ENCODE results near the gene ITGA6. TPM values are rescaled to one million over a fixed set of nuclear protein-coding genes. Genes with fewer than 3 reads are reported as not detected.

The ITGA6 gene
- total and polyA plus RNA-seq, 5 donors from 2014 or later: 39.2 to 68.5 (median 50.3) TPM

DNA sequence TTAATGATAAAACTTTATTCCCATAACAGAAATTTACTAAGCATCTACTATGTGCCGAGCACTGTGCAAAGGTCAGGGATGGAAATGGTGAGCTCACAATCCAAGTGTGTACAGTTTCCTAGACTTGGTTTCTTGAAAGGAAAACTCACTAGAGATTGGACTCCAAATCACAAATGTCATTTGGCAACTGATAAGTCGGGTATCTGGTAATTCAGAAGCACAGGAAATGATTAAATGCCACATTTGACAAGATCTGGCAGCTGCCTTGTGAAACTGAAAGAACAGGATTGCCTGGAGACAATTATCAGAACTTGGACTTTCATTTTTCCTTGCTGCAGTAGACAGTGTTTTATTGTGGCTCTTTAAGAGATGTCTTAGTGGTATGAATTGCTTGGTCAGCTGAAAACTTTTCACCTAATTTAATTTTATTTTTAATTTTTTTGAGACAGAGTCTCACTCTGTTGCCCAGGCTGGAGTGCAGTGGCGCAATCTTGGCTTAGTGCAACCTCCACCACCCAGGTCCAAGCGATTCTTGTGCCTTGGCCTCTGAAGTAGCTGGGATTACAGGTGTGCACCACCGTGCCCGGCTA lies 19.2 kb downstream of the ITGA6 start:
- peaks cover 23% of the 10 kb centered on the region for H3K36me3 Mint-ChIP-seq
- H3K27me3 Mint-ChIP-seq: no peaks in the 10 kb centered on the region
- no peaks in the 10 kb centered on the region for H3K9me3 Mint-ChIP-seq
- H3K4me1 Mint-ChIP-seq: peaks cover 34 to 80% (median 46%) of the 10 kb centered on the region in 4 donors
- H3K4me3 ChIP-seq (ENCODE audit: low read depth, low read length): peak overlapping the region; percentile 16
- no peaks in the 10 kb centered on the region for H3K27me3 ChIP-seq (ENCODE audit: control insufficient read depth, insufficient read depth, low read length)
- no peak overlapping the region for H3K4me3 Mint-ChIP-seq
- no peak overlapping the region for H3K27ac Mint-ChIP-seq
- H3K27ac ChIP-seq (ENCODE audit: insufficient read depth, low read length, poor library complexity, severe bottlenecking): no peak overlapping the region
- peaks cover 34% of the 10 kb centered on the region for H3K4me1 ChIP-seq (ENCODE audit: control insufficient read depth, insufficient read depth, low read length, poor library complexity, severe bottlenecking)
- DNase-seq: peak in 1 of 3 donors; percentile 73
- H3K36me3 ChIP-seq (ENCODE audit: control insufficient read depth, insufficient read depth, low read length): no peaks in the 10 kb centered on the region
- no peaks in the 10 kb centered on the region for H3K9me3 ChIP-seq (ENCODE audit: control insufficient read depth in 2 of 2, low read length in 2 of 2)
- ATAC-seq (ENCODE audit: low read depth in 2 of 2): peak in 1 of 2 donors; percentile 32

DNA sequence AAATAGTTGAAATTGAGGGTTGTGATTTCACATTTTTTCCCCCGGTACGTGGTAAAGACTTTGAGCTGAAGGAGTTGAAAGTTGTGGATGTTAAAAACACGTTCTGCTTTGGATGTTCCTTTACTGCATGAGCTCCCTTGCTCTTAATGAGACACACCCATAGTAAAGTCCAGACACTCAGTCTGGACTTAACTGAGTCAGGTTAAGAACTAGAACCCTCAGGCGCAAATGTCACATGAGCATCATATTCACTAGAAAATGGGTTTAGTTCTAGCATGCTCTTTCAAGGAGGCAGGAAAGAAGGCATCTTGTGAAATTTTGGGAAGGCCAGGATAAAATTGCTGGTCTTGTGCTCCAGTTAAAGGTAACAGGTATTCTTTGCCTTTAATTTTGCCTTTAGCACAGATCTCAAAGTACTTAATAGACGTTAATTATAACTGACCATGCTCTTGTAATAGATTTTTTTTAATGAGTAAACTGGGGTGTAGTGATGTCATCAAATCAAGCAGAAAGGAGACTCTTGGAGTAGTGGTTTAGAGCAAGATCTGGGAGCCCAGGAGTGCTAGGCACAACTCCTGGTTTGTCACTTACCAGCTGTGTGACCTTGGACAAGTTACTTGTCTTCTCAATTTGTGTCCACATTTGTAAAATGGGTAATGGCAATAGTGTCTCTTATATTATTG lies 20.6 kb downstream of the ITGA6 start:
- Histone ChIP-seq H3K4me1 (ENCODE audit: control insufficient read depth, insufficient read depth, low read length, poor library complexity, severe bottlenecking) (peaks cover 20% of the 10 kb centered on the region), H3K4me3 (ENCODE audit: low read depth, low read length) (no peak overlapping the region), H3K9me3 (ENCODE audit: control insufficient read depth in 2 of 2, low read length in 2 of 2) (no peaks in the 10 kb centered on the region), H3K36me3 (ENCODE audit: control insufficient read depth, insufficient read depth, low read length) (peaks cover 4% of the 10 kb centered on the region), H3K27me3 (ENCODE audit: control insufficient read depth, insufficient read depth, low read length) (no peaks in the 10 kb centered on the region), H3K27ac (ENCODE audit: insufficient read depth, low read length, poor library complexity, severe bottlenecking) (no peak overlapping the region)
- ATAC-seq (ENCODE audit: low read depth in 2 of 2): no peak
- Mint-ChIP-seq H3K27me3 (no peaks in the 10 kb centered on the region), H3K4me3 (peak overlapping the region in 3 of 4 donors; percentile 48 to 61 (median 50)), H3K27ac (peak overlapping the region in 1 of 3 donors; percentile 69), H3K36me3 (peaks cover 25% of the 10 kb centered on the region), H3K9me3 (no peaks in the 10 kb centered on the region), H3K4me1 (peaks cover 30 to 78% (median 43%) of the 10 kb centered on the region in 4 donors)
- DNase-seq: no peak

DNA sequence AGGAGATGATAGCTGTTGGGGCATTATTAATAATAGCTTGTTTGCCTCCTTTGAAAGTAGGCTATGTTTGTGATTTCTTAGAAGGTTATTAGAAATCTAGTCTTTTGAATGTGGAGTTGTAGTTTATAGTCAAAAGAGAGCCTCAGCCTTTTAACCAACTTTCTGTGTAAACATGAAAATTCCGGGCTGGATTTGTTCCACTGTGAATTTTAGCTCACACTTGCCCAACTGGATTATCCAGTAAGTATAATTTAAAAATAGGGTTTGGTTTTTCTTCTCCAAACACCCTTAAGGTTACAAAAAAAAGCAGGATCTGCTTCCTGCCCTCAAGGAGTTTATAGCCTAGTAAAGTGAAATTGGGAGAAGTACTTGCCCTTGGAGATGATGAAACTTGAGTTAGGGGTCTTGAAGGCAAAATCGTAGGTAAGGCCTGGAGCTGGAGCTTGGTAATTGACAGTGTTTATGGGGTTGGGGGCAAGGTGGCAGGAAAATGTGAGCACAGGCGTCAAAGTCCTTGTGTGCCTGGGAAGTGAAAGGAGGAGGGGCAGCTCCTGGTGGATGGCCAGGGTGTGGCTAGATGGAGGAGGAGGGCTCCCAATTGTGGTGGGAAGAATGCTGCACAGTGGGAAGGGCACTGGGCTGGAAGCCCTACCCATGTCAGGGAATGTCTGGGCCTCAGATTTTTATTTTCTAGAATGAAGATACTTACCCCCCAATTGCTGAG lies 21.3 kb downstream of the ITGA6 start:
- Histone ChIP-seq H3K27me3 (ENCODE audit: control insufficient read depth, insufficient read depth, low read length) (no peaks in the 10 kb centered on the region), H3K27ac (ENCODE audit: insufficient read depth, low read length, poor library complexity, severe bottlenecking) (no peak overlapping the region), H3K4me3 (ENCODE audit: low read depth, low read length) (no peak overlapping the region), H3K36me3 (ENCODE audit: control insufficient read depth, insufficient read depth, low read length) (peaks cover 4% of the 10 kb centered on the region), H3K4me1 (ENCODE audit: control insufficient read depth, insufficient read depth, low read length, poor library complexity, severe bottlenecking) (peaks cover 19% of the 10 kb centered on the region), H3K9me3 (ENCODE audit: control insufficient read depth in 2 of 2, low read length in 2 of 2) (no peaks in the 10 kb centered on the region)
- peaks cover 24 to 78% (median 40%) of the 10 kb centered on the region in 4 donors for H3K4me1 Mint-ChIP-seq
- ATAC-seq (ENCODE audit: low read depth in 2 of 2) (no peak), DNase-seq (no peak)
- peak overlapping the region in 2 of 4 donors; percentile 18 to 50 for H3K4me3 Mint-ChIP-seq
- H3K9me3 Mint-ChIP-seq: no peaks in the 10 kb centered on the region
- H3K27me3 Mint-ChIP-seq: no peaks in the 10 kb centered on the region
- H3K27ac Mint-ChIP-seq: no peak overlapping the region
- H3K36me3 Mint-ChIP-seq: peaks cover 28% of the 10 kb centered on the region

DNA sequence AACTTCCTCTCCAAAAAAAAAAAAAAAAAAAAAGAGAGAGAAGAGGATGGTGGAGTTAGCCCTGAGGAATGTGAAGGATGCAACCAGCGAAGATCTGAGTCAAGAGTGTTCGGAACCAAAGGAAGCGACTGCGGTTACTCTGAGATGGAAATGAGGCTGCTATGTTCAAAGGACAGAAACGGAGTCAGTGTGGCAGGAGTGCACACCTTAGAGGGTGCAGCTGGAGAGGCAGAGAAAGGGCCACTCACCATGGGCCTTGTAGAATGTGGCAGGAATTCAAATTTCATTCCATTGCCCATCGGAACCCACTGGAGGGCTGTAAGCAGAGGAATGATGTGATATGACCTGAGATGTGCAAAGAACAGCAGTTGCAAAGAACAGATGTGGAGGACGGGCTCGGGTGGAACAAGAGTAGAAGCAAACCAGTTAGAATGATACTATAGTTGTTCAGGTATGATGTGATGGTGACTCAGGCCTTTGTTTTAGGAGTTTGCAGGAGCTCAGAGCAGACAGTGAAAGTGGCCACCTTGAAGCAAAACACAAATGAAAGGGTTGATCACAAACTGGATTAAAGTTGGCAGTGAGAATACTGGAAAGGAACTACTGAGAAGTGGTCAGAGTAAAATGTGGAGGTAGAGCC lies 22.6 kb downstream of the ITGA6 start:
- H3K4me1 ChIP-seq (ENCODE audit: control insufficient read depth, insufficient read depth, low read length, poor library complexity, severe bottlenecking): peaks cover 25% of the 10 kb centered on the region
- H3K36me3 Mint-ChIP-seq: peaks cover 26% of the 10 kb centered on the region
- H3K4me3 Mint-ChIP-seq: peak overlapping the region in 1 of 4 donors; percentile 14
- no peaks in the 10 kb centered on the region for H3K9me3 Mint-ChIP-seq
- no peak for DNase-seq
- H3K36me3 ChIP-seq (ENCODE audit: control insufficient read depth, insufficient read depth, low read length): peaks cover 4% of the 10 kb centered on the region
- no peak overlapping the region for H3K27ac ChIP-seq (ENCODE audit: insufficient read depth, low read length, poor library complexity, severe bottlenecking)
- peaks cover 24 to 82% (median 44%) of the 10 kb centered on the region in 4 donors for H3K4me1 Mint-ChIP-seq
- H3K27me3 Mint-ChIP-seq: no peaks in the 10 kb centered on the region
- no peaks in the 10 kb centered on the region for H3K27me3 ChIP-seq (ENCODE audit: control insufficient read depth, insufficient read depth, low read length)
- no peaks in the 10 kb centered on the region for H3K9me3 ChIP-seq (ENCODE audit: control insufficient read depth in 2 of 2, low read length in 2 of 2)
- ATAC-seq (ENCODE audit: low read depth in 2 of 2): no peak
- H3K4me3 ChIP-seq (ENCODE audit: low read depth, low read length): no peak overlapping the region
- H3K27ac Mint-ChIP-seq: peak overlapping the region in 2 of 3 donors; percentile 48 to 81

DNA sequence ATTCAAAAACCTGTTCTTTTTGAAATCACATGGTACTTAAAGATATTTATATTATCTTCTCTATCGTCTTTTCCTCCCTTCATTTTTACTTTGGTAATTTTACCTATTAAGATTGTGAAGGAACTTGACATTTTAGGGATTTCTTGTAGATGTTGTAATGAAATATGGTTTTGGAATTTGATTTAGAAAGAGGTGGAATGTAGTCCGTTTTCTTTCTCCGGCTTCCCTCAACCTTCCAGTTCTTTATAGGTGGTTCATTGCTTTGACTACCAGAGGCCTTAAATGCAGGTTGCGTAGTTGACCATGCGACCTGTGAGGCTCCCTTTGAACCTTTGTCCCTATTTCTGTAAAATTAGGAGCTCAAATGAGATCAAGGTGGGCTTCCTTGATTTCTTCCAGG lies 24.5 kb downstream of the ITGA6 start:
- Mint-ChIP-seq H3K27me3 (no peaks in the 10 kb centered on the region), H3K36me3 (peaks cover 26% of the 10 kb centered on the region), H3K27ac (peak overlapping the region in 1 of 3 donors; percentile 59), H3K4me3 (peak overlapping the region in 1 of 4 donors; percentile 32), H3K9me3 (no peaks in the 10 kb centered on the region), H3K4me1 (peaks cover 28 to 87% (median 45%) of the 10 kb centered on the region in 4 donors)
- H3K27me3 ChIP-seq (ENCODE audit: control insufficient read depth, insufficient read depth, low read length): no peaks in the 10 kb centered on the region
- peaks cover 4% of the 10 kb centered on the region for H3K36me3 ChIP-seq (ENCODE audit: control insufficient read depth, insufficient read depth, low read length)
- peaks cover 22% of the 10 kb centered on the region for H3K4me1 ChIP-seq (ENCODE audit: control insufficient read depth, insufficient read depth, low read length, poor library complexity, severe bottlenecking)
- no peak overlapping the region for H3K4me3 ChIP-seq (ENCODE audit: low read depth, low read length)
- DNase-seq (no peak), ATAC-seq (ENCODE audit: low read depth in 2 of 2) (no peak)
- no peaks in the 10 kb centered on the region for H3K9me3 ChIP-seq (ENCODE audit: control insufficient read depth in 2 of 2, low read length in 2 of 2)
- no peak overlapping the region for H3K27ac ChIP-seq (ENCODE audit: insufficient read depth, low read length, poor library complexity, severe bottlenecking)

DNA sequence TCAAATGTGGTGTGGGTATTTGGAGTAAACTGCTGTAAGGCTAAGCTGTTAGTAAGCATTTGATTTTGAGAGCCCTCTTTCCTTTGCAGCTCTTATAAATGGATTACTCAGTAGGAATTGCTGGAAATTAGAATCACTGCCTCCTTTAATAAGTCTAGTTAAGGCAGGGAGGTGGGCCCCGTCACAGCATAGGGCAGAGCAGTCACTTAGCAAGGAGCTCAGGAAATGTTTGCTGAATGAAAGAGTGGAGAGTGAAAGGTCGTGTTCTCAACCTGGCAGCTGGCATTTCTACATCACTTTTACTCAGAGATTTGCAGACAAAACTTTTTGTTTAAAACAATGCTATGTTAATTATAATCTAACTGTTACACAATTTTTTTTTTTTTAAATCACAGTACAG lies 25.5 kb downstream of the ITGA6 start:
- Mint-ChIP-seq H3K27ac (peak overlapping the region; percentile 56 to 90 (median 85)), H3K4me3 (peak overlapping the region in 1 of 4 donors; percentile 2), H3K36me3 (peaks cover 25% of the 10 kb centered on the region)

DNA sequence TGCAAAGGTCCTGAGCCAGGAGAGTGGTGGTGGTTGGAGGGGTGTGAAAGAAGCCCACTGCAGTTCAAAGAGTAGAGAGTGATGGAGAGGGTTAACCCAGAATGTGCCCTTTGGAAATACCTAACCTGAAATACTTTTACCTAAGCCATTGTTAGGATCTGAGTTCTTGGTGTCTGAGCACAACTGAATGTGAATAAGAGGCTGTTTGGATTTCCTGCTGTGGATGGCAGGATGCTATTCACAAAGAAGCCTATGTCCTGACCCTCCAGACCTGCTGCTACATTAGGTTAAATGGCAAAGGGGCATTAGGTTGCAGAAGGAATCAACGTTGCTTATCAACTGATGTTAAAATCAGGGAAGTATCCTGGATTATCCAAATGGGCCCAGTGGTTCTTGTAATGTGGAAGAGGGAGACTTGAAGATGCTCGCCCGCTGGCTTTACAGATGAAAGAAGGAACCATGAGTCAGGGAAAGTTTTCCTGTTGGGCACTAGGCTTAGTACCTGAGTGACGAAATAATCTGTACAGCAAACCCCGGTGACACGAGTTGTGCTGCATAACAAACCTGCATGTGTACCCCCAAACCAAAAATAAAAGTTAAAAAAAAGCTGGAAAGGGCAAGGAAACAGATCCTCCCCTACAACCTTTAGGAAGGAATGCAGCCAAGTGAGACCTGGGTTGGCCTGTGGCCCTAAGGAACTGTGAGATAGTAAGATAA lies 27.2 kb downstream of the ITGA6 start:
- Histone ChIP-seq H3K36me3 (ENCODE audit: control insufficient read depth, insufficient read depth, low read length) (peaks cover 4% of the 10 kb centered on the region), H3K27me3 (ENCODE audit: control insufficient read depth, insufficient read depth, low read length) (no peaks in the 10 kb centered on the region), H3K4me3 (ENCODE audit: low read depth, low read length) (no peak overlapping the region), H3K4me1 (ENCODE audit: control insufficient read depth, insufficient read depth, low read length, poor library complexity, severe bottlenecking) (peaks cover 23% of the 10 kb centered on the region), H3K27ac (ENCODE audit: insufficient read depth, low read length, poor library complexity, severe bottlenecking) (no peak overlapping the region), H3K9me3 (ENCODE audit: control insufficient read depth in 2 of 2, low read length in 2 of 2) (no peaks in the 10 kb centered on the region)
- peaks cover 10 to 86% (median 49%) of the 10 kb centered on the region in 4 donors for H3K4me1 Mint-ChIP-seq
- peaks cover 17% of the 10 kb centered on the region for H3K36me3 Mint-ChIP-seq
- no peak for ATAC-seq (ENCODE audit: low read depth in 2 of 2)
- H3K27ac Mint-ChIP-seq: peak overlapping the region in 2 of 3 donors; percentile 62 to 85
- no peaks in the 10 kb centered on the region for H3K9me3 Mint-ChIP-seq
- DNase-seq: no peak
- peak overlapping the region in 2 of 4 donors; percentile 7 to 42 for H3K4me3 Mint-ChIP-seq
- no peaks in the 10 kb centered on the region for H3K27me3 Mint-ChIP-seq

More for the DNA sequence above, 25.5 kb downstream of the ITGA6 start:
- no peak for DNase-seq
- no peaks in the 10 kb centered on the region for H3K27me3 ChIP-seq (ENCODE audit: control insufficient read depth, insufficient read depth, low read length)
- H3K4me3 ChIP-seq (ENCODE audit: low read depth, low read length): no peak overlapping the region
- Mint-ChIP-seq H3K9me3 (no peaks in the 10 kb centered on the region), H3K27me3 (no peaks in the 10 kb centered on the region), H3K4me1 (peaks cover 23 to 86% (median 46%) of the 10 kb centered on the region in 4 donors)
- H3K9me3 ChIP-seq (ENCODE audit: control insufficient read depth in 2 of 2, low read length in 2 of 2): no peaks in the 10 kb centered on the region
- H3K36me3 ChIP-seq (ENCODE audit: control insufficient read depth, insufficient read depth, low read length): peaks cover 4% of the 10 kb centered on the region
- H3K4me1 ChIP-seq (ENCODE audit: control insufficient read depth, insufficient read depth, low read length, poor library complexity, severe bottlenecking): peaks cover 17% of the 10 kb centered on the region
- ATAC-seq (ENCODE audit: low read depth in 2 of 2): no peak
- H3K27ac ChIP-seq (ENCODE audit: insufficient read depth, low read length, poor library complexity, severe bottlenecking): no peak overlapping the region
